Measurements from ENCODE around the gene SLC35B2.

Gene SLC35B2

GRCh38 chr6:44257025-44257752 is at the start of gene SLC35B2:
Gene SLC35B2 (minus strand): TSS chr6:44257528. CDS start chr6:44257410, 118 bp downstream.
- no peak for DNase-seq (ENCODE audit: low read depth, low spot score)

GRCh38 chr6:44306710-44307109 is 49.4 kb upstream of the SLC35B2 start:
- no peak for DNase-seq (ENCODE audit: low read depth, low spot score)

GRCh38 chr6:44305200-44305725 is 47.9 kb upstream of the SLC35B2 start:
- no peak for DNase-seq (ENCODE audit: low read depth, low spot score)

- no peak for DNase-seq (ENCODE audit: low read depth, low spot score)
These were observed 47.2 kb upstream of the SLC35B2 start for GRCh38 chr6:44304282-44305199.

- no peak for DNase-seq (ENCODE audit: low read depth, low spot score)
These were observed 46.5 kb upstream of the SLC35B2 start for GRCh38 chr6:44303842-44304241.

GRCh38 chr6:44302856-44303255 is 45.5 kb upstream of the SLC35B2 start:
- no peak for DNase-seq (ENCODE audit: low read depth, low spot score)

GRCh38 chr6:44301782-44302564 is 44.6 kb upstream of the SLC35B2 start:
- DNase-seq (ENCODE audit: low read depth, low spot score): no peak

GRCh38 chr6:44301106-44301505 is 43.8 kb upstream of the SLC35B2 start:
- no peak for DNase-seq (ENCODE audit: low read depth, low spot score)

GRCh38 chr6:44300292-44300823 is 43.0 kb upstream of the SLC35B2 start:
- DNase-seq (ENCODE audit: low read depth, low spot score): no peak

GRCh38 chr6:44298864-44299263 is 41.5 kb upstream of the SLC35B2 start:
- no peak for DNase-seq (ENCODE audit: low read depth, low spot score)

GRCh38 chr6:44298055-44298803 is 40.9 kb upstream of the SLC35B2 start:
- DNase-seq (ENCODE audit: low read depth, low spot score): no peak

- no peak for DNase-seq (ENCODE audit: low read depth, low spot score)
These were observed 40.0 kb upstream of the SLC35B2 start for GRCh38 chr6:44297063-44298038.

GRCh38 chr6:44294832-44295791 is 37.8 kb upstream of the SLC35B2 start:
- DNase-seq (ENCODE audit: low read depth, low spot score): no peak

GRCh38 chr6:44292661-44293365 is 35.5 kb upstream of the SLC35B2 start:
- no peak for DNase-seq (ENCODE audit: low read depth, low spot score)

GRCh38 chr6:44291841-44292240 is 34.5 kb upstream of the SLC35B2 start:
- DNase-seq (ENCODE audit: low read depth, low spot score): no peak

- no peak for DNase-seq (ENCODE audit: low read depth, low spot score)
These were observed 32.5 kb upstream of the SLC35B2 start for GRCh38 chr6:44289726-44290260.

GRCh38 chr6:44286747-44287146 is 29.4 kb upstream of the SLC35B2 start:
- DNase-seq (ENCODE audit: low read depth, low spot score): no peak

GRCh38 chr6:44286285-44286565 is 28.9 kb upstream of the SLC35B2 start:
- no peak for DNase-seq (ENCODE audit: low read depth, low spot score)
